Stimulated activated CD8-positive, alpha-beta memory T cell treated with anti-CD3 and anti-CD28 coated beads, Interleukin-7, amount 100 ng/mL, for 48 hours (primary cell): Measurements from ENCODE around the gene MGRN1.

Experiments
- DNase-seq, 2 donors: peaks; one replicate each; pipeline ENCODE4 v3.0.0-alpha.2; 2020; ENCODE audit warnings: low read depth in 1 of 2; ENCODE audit errors: extremely low read depth in 1 of 2

The MGRN1 gene

DNA sequence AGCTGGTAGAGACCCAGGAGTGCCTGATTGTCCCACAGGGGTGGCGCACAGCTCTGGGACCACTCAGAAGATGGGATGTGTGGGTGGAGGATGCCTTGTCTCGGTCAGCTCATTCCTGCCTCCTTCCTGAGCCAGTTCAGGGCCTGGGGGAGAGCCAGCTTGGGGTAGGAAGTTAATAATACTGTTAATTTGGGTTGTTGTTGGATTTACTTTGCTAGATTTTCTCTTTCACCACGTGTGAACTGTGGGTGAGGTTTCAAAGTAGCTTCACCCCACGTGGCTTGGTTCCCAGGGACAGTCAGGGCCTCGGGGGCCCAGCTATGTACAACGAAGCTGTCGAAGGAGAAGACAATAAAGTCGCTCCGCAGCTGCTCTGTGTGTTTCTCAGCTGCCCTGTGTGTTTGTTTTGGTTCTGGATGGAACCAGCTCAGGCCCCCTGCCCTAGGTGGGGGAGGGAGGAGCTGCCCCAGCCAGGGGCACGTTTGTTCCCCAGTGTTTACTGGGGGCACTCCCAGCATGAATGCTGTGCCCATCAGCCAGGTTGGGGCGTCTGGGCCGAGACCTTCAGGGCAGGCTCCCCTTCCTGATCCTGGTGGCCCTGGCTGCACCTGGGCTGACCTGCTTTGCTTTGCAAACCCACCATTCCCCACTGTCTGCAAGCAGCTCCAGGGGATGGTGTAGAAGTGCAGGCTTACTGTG lies 71.0 kb downstream of the MGRN1 start:
- DNase-seq: no peak

DNA sequence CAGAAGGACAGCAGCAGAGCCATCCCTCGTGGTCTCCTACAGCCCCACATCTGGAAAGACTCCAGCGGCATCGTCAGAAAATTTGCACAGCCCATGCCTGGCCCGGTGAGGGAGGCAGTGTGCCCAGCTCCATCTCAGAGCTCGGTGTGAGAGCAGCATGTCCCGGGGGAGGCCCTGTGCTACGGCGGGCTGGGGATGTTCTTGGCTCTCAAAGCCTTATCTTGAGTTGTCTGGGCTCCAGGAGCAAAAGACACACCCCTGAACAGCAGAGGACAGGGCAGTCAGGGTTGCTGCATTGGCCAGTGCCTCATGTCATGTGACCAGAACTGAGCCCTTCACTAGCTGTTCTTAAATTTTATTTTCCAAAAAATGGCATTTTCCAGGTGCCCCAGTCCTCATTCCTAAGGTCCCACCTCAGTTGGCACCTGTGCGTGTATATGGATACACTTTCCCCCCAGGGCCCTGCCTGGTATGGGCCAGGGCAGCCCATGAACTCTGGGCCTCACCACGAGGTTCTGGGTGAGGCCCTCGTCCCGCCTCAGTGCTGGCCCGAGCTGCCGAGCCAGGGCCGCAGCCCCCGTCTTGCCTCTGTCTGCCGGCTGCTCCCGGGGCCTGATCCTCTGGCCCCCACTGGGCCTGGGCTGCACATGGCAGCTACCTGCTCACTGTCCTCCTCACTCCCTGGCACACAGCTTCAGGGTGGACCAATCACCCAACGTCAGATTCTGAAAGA lies 71.7 kb downstream of the MGRN1 start:
- DNase-seq: no peak

DNA sequence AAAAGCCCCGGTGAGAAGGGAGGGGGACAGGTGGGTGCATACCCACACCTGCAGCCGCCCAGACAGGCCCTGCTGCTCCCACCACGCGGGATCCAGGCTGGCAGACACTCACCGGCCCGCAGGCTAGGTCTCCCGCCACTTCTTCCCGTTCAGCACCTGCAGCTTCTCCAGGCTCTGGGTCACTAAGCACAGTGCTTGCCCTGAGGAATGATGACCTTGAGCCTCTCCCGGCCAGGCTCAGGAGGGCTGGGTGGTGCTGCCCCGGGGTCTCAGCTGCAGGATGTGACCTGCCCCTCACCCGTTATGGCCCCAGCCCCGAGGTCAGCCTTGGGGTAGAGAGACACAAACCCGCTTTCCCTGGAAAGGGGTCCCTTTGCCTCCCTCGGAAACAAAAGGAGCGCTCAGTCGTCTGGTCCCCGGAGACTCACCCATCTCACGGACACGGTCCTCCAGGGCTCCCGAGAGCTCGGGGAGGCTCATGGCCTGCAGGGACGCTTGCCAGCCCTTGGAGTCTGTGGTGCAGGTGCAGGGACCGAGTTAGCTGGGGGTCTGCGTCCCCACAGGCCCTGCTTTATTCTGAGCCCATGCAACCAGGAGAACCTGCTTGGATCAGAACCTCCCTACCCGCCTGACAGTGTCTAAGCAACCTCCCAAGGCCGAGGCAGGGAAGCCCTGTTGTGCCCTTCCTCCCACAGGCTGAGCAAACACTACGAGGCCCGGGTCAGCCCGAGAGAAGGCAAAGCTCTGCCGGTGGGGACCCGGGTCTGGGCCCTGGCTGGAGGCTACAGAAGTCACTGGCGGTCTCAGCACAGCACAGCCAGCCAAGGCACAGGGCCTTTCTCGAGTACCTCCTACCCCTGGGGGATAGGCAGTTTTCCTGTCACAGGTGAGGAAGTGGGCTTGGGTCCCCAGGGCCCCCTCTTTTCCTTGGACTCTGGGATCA lies 72.5 kb downstream of the MGRN1 start:
- DNase-seq: no peak

DNA sequence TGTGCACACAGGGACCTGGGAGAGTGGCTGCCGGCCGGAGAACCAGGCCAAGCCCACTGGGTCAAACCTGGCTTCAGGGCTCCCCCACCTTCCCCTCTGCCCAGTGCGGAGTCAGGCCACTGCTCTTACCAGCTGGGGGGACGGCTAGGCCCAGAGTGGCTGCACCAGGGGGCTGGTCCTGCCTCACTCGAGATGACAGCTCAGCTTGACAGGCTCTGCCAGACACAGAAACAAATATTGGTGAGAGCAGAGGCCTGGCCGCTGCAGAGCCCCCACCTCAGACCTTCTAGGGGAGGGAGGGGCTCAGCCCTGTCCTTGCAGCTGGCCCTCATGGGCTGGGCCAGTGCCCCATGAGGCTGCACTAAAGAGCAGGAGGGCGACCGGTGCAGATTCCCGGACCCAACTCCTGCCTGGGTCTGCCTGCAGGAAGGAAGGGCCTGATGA lies 73.2 kb downstream of the MGRN1 start:
- DNase-seq: no peak

DNA sequence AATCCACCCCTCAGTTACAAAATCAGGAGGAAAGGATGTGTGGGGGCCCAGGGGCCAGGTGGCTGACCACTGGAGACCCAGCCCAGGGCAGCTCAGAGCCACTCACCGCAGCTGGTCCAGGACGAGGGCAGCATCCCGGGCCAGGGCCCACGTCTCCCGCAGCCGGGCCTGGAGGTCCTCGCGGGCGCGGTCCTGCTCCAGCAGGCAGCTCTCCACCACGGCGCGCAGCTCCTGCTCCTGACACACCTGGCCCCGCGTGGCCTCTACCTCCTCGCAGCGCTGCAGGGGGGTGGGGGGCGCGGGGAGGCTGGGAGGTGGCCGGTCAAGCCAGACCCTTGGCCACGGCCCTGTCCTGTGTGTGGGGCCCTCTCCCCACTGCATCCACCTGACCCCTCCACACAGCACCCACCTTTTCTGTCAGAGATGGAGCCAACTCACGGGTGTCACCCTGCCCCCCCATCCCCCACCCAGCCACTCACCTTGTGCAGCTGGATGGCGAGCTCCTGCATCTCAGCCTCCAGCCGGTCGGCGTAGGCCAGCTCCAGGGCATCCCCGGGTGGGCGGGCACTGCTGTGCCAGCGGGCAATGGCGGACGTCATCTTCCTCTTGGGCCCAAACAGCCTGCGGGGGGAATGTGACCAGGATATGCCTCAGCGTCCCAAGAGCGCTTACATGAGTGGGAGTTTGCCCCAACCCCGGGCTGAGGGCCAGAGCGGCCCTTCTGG lies 73.9 kb downstream of the MGRN1 start:
- no peak for DNase-seq

DNA sequence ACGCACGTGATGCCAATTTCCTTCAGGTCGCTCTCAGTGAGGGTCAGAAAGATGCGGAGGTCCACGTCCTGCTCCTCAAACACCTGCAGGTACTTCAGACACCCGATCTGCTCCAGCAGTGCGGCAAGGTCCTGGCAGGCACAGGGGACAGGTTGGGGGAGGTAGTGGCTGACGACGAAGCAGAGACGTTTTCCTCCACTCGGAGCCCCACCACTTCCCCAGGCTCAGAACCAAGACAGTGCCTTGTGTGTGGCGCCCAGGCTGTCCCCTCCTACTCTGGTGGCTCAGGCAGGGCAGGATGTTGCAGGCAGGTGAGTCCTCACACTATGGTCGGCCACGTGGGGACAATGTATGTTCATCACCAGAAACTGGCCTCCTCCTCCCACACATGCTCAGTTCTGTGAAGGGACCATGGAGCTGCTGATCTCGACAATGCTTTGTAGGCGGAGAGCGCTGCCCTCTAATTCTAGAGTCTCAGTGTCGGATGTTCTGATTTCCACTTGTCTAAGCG lies 74.5 kb downstream of the MGRN1 start:
- no peak for DNase-seq

DNA sequence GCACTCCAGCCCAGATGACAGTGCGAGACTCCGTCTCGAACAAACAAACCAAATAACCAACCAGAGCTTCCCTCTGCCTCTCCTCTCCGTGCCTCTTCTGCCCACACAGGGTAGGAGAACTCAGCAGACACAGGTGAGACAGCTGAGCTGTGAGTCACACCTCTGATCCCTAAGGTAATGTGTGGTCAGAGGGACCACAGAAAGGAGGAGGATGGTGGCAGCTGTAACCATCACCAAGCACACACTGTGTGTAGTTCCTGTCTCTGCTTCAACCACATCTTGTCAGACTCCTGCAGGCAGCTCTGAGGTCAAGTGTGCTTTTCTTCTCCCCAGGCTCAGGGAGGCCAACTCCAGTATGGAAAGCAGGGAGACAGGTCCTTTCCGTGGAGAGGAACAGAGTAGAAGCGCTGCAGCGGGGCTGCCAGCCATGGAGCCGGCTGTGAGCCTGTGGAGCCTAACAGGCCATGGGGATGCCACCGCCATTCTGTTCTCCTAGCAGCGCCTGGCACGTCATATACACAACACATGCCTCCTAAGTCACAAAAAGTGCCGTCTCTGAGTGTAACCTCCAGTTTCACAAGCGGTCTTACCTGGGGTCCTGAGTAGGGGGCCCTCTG lies 75.9 kb downstream of the MGRN1 start:
- DNase-seq: peak in 1 of 2 donors; percentile 43

DNA sequence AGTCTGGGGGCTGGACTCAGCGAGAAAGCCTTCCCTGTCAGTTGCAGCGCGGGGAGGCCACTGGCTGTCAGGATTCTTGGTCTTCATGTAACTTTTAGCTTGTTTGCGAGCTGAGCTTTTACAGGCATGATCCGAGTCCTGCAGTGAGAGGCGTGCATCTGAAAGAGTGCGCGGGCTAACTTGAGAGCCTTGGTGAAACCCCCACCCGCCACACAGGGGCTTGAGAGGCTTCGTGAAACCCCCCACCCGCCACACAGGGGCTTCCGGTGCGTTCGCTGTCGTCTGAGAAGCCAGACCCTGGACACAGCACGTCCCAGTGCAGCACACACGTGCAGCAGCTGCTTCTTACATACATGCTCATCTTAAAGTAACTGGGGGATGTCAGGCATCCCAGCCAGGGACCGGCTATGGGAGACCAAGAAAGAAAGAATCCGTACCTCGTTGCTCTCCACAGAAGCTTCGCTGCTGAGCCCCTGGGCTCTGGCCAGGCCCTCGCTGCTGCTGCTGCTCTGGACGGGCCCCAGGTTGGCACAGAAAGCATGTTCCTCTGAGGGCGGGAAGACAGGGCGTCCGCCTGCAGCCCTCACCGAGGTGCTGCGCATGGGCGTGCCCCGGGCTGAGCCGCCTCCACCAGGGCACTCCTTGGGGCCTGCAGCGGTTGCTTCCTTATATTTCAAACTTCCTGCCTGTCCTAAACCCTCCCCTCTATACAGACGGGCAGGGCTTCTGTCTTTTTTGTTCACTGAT lies 76.5 kb downstream of the MGRN1 start:
- DNase-seq: no peak

DNA sequence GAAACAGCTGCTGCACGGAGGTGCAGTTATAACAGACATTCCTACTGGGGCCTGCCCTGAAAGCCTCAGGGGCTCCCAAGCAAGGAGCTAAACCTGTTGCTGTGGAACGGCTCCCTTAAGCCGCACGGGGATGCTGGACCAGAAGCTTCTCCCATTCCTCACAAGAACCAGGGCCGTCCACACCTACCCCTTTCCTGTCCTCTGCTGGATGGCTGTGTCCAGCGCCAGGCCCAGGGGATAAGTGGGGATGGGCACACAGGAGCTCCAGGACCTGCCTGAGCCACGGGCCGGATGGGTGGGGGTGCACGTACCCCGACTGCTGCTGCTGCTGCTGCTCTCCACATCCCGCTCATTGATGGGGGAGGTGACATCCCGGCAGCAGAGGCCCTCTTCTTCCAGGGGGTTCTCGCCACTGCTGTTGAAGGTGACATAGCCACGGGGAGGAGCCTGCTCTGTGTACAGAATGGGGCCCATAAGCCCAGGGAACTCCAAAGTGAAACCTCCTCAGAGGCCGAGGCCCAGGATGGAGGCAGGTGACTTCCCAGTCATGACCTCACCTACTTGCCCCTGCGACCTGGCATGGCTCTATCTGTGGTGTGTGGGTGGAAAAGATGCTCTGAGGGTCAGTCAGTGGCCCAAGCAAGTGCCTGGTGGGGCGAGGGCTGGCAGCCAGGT lies 77.3 kb downstream of the MGRN1 start:
- no peak for DNase-seq

DNA sequence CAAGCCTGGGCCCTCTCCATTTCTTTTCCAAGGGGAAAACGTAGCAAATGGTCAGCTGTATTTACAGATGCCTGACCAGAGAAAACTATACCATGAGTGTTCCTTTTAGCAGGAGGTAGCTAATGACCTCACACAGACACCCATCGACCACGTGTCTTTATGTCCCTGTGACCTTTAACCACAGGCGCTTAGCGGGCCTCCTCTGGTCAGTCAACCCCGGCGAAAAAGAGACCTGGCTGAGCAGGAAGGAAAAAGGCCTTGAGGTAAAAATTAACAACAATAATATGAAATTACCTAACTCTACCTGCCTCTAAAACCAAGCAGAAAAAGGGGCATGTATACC lies 77.8 kb downstream of the MGRN1 start:
- no peak for DNase-seq

DNA sequence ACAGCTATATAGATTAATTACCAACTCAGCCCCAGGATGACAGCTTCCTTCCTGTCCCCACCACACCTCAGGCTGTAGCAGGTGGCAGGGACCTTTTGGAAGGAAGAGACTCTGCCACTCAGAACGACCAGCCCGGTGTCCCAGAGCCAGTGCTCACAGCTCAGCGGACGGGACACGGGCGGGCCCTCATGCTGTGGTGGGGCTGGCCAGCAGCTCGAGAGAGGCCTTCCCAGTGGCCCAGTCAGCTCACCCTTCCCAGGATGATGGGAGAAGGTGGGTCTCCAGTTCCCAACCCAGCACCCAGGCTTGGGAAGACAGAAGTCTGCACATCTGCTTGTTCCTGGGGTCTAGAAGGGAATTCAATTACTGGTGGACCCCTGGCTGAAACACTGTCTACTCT lies 79.3 kb downstream of the MGRN1 start:
- no peak for DNase-seq

DNA sequence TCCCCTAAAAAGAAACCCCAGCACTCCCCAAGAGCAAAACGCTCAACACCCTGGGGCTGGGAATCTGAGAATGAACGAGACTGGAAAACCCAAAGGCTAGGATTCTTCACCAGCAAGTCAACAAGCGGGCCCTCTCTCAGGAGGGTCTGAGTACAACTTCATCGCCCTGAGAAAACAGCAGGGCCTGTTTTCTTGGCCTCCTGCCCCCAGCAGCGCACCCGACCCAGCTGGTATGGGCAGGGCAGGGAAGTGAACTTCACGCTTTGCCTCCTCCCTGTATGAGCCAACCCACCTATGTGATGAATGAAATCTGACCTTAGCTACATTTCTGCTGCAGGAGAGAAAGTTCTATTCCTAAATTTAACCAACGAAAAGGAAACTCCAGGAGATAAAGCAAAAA lies 79.9 kb downstream of the MGRN1 start:
- no peak for DNase-seq

DNA sequence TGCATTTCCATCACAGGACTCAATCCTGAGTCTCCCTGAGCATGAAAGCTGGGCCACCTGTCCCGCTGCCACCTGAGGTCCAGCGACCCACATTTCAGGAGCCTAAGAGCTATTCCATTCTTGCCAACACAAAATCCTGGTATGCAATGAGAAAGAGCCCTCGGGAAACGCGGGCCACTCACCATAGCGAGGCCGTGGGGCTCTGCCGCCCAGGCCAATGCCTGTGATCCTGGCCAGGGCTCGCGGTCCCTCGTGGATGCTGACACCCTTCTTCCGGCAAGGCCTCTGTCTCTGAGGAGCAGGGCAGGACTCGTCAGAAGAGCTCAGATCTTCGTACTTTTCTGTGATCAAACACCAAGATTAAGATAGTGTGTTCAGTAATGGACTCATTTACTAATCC lies 80.3 kb downstream of the MGRN1 start:
- no peak for DNase-seq

DNA sequence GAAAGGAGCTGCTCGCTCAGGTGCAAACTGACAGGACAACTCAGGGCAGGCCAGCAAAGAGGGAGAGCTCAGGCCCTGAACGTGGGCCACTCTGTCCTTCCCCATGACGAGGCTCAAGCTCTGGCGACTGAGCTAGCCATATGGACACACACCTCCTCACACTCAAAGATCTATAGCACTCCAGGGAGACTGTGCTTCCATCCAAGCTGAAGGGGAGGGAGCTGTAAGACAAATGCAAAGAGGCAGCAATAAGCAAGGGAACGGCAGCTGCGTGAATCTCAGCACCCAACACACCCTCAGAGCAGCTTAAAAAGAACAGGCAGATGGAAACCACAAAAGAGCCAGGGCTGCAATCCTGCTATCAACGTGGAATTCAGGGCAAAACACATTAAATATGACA lies 82.2 kb downstream of the MGRN1 start:
- DNase-seq: no peak

DNA sequence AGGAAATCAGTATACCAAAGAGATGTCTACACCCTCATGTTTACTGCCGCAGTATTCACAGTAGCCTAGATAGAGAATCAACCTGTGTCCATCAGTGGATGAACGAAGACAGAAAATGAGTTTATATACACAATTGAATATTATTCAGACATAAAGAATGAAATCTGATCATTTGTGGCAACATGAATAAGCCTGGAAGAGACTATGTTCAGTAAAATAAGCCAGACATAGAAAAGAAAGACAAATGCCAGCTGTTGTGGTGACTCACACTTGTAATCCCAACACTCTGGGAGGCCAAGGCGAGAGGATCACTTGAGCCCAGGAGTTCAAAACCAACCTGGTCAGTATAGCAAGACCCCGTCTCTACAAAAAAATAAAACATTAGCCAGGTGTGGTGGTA lies 84.9 kb downstream of the MGRN1 start:
- DNase-seq: no peak

DNA sequence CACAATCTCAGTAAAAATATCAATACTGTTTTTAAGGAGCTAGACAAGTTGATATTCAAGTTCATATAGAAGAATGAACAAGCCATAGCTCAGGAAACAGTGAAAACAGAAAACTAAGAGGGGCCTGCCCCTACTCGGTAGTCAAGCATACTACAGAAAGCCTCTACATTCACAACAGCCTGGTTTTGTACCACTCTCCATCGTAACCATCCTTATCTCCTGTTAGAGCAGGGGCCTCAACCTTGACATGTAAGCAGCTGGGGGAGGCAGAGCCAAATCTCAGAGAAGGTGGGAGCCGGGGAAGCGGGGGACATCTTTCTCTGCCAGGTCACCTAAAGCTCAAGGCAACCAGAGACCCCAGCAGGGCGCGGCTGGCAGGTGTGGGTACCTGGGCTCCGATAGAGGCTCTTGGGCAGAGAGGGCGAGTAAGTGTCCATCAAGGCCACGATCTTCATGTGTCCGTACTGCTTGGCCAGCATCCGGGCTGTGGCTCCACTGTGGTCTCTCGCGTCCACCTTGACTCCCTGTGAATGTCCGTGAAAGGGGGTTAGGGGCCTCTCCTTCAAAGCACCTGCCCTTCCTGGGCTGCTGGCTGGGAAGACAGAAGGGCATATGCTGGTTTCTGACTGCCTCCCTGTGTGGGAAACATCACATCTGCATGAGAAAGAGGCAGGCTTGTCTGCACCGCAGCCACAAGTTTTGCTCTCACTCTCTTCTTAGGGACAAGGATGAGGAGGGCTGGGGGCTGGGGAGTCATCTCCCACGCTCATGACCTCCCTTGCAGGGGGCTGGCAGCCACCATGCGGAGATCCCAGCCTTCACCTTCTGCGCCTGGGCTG lies 89.3 kb downstream of the MGRN1 start:
- DNase-seq: no peak

DNA sequence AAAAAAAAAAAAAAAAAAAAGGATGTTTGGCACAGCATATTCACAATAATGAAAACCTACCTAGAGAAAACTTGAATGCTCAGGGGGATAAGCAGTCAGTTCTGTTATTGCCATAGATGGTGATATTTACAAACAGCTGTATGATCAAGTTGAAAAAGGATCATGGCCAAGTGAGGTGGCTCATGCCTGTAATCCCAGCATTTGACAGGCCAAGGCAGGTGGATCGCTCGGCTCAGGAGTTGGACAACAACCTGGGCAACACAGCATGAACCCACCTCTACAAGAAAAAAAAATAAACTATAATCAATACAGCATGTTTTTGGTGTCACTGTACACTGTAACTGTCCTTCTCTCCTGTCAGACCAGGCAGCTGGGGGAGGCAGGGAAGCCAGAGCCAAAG lies 90.4 kb downstream of the MGRN1 start:
- DNase-seq: no peak

DNA sequence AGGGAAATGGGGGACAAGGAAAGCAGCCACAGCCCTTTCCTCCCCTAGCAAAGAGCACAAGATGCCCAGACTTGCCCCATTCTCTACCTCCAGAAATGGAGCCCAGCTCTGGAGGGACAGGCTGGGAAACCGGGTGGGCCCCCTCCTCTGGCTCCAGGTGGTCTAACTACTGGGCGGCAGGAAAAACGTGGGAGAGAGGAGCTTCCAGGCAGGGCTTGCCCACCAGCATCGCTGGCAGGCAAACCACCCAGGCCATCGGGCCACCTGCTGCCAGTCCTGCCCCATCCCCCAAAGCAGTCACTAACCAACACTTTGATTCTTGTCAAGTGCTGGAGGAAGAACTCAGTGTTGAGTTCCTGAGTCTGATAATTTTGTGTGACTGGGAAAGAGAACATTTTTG lies 93.8 kb downstream of the MGRN1 start:
- DNase-seq: no peak
